ENCODE results near the gene NBPF19. TPM values are rescaled to one million over a fixed set of nuclear protein-coding genes. Genes with fewer than 3 reads are reported as not detected.
"Not testable (repeated sequence)": the region's sequence is repeated elsewhere in the genome, so short reads cannot be mapped to it uniquely, and the experiment has no call there.

Gene NBPF19
- total and polyA plus RNA-seq, 2 donors (not counting 1 experiment from before 2014, with no cell fraction given): 11.3 to 41.2 TPM

- CTCF ChIA-PET; ATAC-seq (ENCODE audit: low read depth); H4K20me1 ChIP-seq (ENCODE audit: control insufficient read depth, insufficient read depth, low read length, poor library complexity, severe bottlenecking); intact Hi-C loops (cut with micrococcal nuclease); H3K4me3 ChIP-seq (ENCODE audit: control extremely low read depth in 1 of 5, extremely low read depth in 1 of 5, insufficient read depth in 1 of 5, low read depth in 2 of 5, low read length in 4 of 5); H3K27me3 ChIP-seq (replicated peaks in 1 of 4; ENCODE audit: control extremely low read depth in 1 of 4, control insufficient read depth in 3 of 4, insufficient read depth in 4 of 4, low read length in 3 of 4); POLR2A ChIA-PET; H3K27ac ChIP-seq (ENCODE audit: low read length in 2 of 2); H3K4me1 ChIP-seq (ENCODE audit: control insufficient read depth in 2 of 2, insufficient read depth in 2 of 2, low read length in 2 of 2); H3K36me3 ChIP-seq (replicated peaks in 1 of 2; ENCODE audit: control extremely low read depth in 1 of 2, control insufficient read depth in 1 of 2, extremely low read depth in 1 of 2, insufficient read depth in 2 of 2, low read length in 1 of 2); DNase-seq; H3K79me2 ChIP-seq (ENCODE audit: control insufficient read depth, insufficient read depth, low read length); H3K4me1 Mint-ChIP-seq; H3K9me3 Mint-ChIP-seq (ENCODE audit: insufficient read depth); H3K4me3 Mint-ChIP-seq; H3K27me3 Mint-ChIP-seq; H2AFZ ChIP-seq (ENCODE audit: insufficient read depth, low read depth, low read length, poor library complexity, severe bottlenecking); H3K9me3 ChIP-seq (ENCODE audit: control extremely low read depth in 1 of 3, control insufficient read depth in 2 of 3, insufficient read depth in 1 of 3, low read length in 2 of 3); H3K4me2 ChIP-seq (replicated peaks; ENCODE audit: low read depth, low read length, poor library complexity, severe bottlenecking); H3K9ac ChIP-seq (ENCODE audit: low read length); H3K27ac Mint-ChIP-seq: not testable (repeated sequence)
Observed at GRCh38 chr1:149572763-149573162, 97.9 kb downstream of the NBPF19 start.

GRCh38 chr1:149585592-149585991, 110.7 kb downstream of the NBPF19 start:
- H4K20me1 ChIP-seq (ENCODE audit: control insufficient read depth, insufficient read depth, low read length, poor library complexity, severe bottlenecking); H3K36me3 ChIP-seq (replicated peaks in 1 of 2; ENCODE audit: control extremely low read depth in 1 of 2, control insufficient read depth in 1 of 2, extremely low read depth in 1 of 2, insufficient read depth in 2 of 2, low read length in 1 of 2); H3K4me1 ChIP-seq (ENCODE audit: control insufficient read depth in 2 of 2, insufficient read depth in 2 of 2, low read length in 2 of 2); intact Hi-C loops (cut with micrococcal nuclease); H3K27me3 Mint-ChIP-seq; H3K27me3 ChIP-seq (replicated peaks in 1 of 4; ENCODE audit: control extremely low read depth in 1 of 4, control insufficient read depth in 3 of 4, insufficient read depth in 4 of 4, low read length in 3 of 4); H3K79me2 ChIP-seq (ENCODE audit: control insufficient read depth, insufficient read depth, low read length); H3K9ac ChIP-seq (ENCODE audit: low read length); H3K9me3 ChIP-seq (ENCODE audit: control extremely low read depth in 1 of 3, control insufficient read depth in 2 of 3, insufficient read depth in 1 of 3, low read length in 2 of 3); CTCF ChIA-PET; H3K9me3 Mint-ChIP-seq (ENCODE audit: insufficient read depth); H3K27ac Mint-ChIP-seq; ATAC-seq (ENCODE audit: low read depth); H3K4me2 ChIP-seq (replicated peaks; ENCODE audit: low read depth, low read length, poor library complexity, severe bottlenecking); H3K4me3 Mint-ChIP-seq; H2AFZ ChIP-seq (ENCODE audit: insufficient read depth, low read depth, low read length, poor library complexity, severe bottlenecking); H3K4me1 Mint-ChIP-seq; H3K27ac ChIP-seq (ENCODE audit: low read length in 2 of 2); DNase-seq; POLR2A ChIA-PET; H3K4me3 ChIP-seq (ENCODE audit: control extremely low read depth in 1 of 5, extremely low read depth in 1 of 5, insufficient read depth in 1 of 5, low read depth in 2 of 5, low read length in 4 of 5): not testable (repeated sequence)
- no CpG with 5 or more reads among the region's 2 CpGs for WGBS (ENCODE audit: insufficient coverage)

Other genes starting within 250 kb of the NBPF19 start
- gene PPIAL4C, start 108.8 kb downstream of the NBPF19 start, total RNA-seq: not detected in 2 replicates
- gene PPIAL4C, start 108.8 kb downstream of the NBPF19 start, polyA plus RNA-seq: 0.67 TPM in 1 of 2 replicates, not detected in the other